Upper lobe of left lung (tissue), 6 donors: ENCODE measurements around the gene UBL7. TPM values are rescaled to one million over a fixed set of nuclear protein-coding genes. Genes with fewer than 3 reads are reported as not detected.

Experiments
- ATAC-seq, 2 donors: fragments of 200-7000 bp; cut with Tn5 transposase; one replicate each; pipeline ENCODE4 v1.9.1; 2022; ENCODE audit warnings: mild to moderate bottlenecking in 2 of 2, moderate library complexity in 2 of 2; ENCODE audit not compliant: low FRiP score in 2 of 2
- DNase-seq, 2 donors: peaks; one replicate each; pipeline ENCODE4 v3.0.0-alpha.2; 2019 to 2020
- H3K27ac ChIP-seq, 4 donors: fragments of 200-600 bp; sonication (generic); one replicate each; pipeline ENCODE4 v1.5.1; 2016 to 2019
- H3K27me3 ChIP-seq, 4 donors: fragments of 200-600 bp; sonication (generic); one replicate each; pipeline ENCODE4 v1.5.1; 2017 to 2019
- H3K36me3 ChIP-seq, 4 donors: fragments of 200-600 bp; sonication (generic); one replicate each; pipeline ENCODE4 v1.5.1; 2016 to 2019
- H3K4me1 ChIP-seq, 4 donors: fragments of 200-600 bp; sonication (generic); one replicate each; pipeline ENCODE4 v1.5.1; 2018 to 2019
- H3K4me3 ChIP-seq, 4 donors: fragments of 200-600 bp; sonication (generic); one replicate each; pipeline ENCODE4 v1.5.1; 2017 to 2019; ENCODE audit warnings: mild to moderate bottlenecking in 2 of 4, moderate library complexity in 1 of 4
- H3K9me3 ChIP-seq, 4 donors: fragments of 200-600 bp; sonication (generic); one replicate each; pipeline ENCODE4 v1.5.1; 2018 to 2019
- EP300 ChIP-seq, 4 donors: sonication (generic); formaldehyde crosslinking; IDR thresholded peaks; one replicate each; pipeline ENCODE4 v1.5.1; 2017; ENCODE audit warnings: antibody characterized with exemption in 4 of 4, control low read depth in 2 of 4
- POLR2A ChIP-seq, 4 donors: fragments of 450-650 bp; IDR thresholded peaks; one replicate each; pipeline ENCODE4 v1.5.1; 2016 to 2017; ENCODE audit warnings: antibody characterized with exemption in 4 of 4, mild to moderate bottlenecking in 2 of 4
- POLR2AphosphoS5 ChIP-seq, 2 donors: sonication (generic); formaldehyde crosslinking; IDR thresholded peaks; one replicate each; pipeline ENCODE4 v1.5.1; 2017; ENCODE audit warnings: antibody characterized with exemption in 2 of 2
- WGBS, 2 donors: methylation state at CpG; one replicate each; pipeline ENCODE4 v1.1.5; 2017 to 2018; 5-methylcytosine and 5-hydroxymethylcytosine counted together
- total RNA-seq, 6 donors: library from RNA; depleted of rRNA in 4 of 6; stranded (reverse); fragments of >200 nt in 4 of 6; gene quantifications; one replicate each; pipeline versions ENCODE4 v1.1.0 to v1.2.1, GENCODE V29; 2016 to 2021
- TF ChIP-seq, protein P1 (sequence below), 6 experiments: fragments of 450-650 bp in 4 of 6; fragments of 200-600 bp in 2 of 6; sonication (generic) in 2 of 6; IDR thresholded peaks; one replicate each; pipeline ENCODE4 v1.5.1; 2016 to 2019; ENCODE audit warnings: antibody characterized with exemption in 6 of 6
- donor health status: DM: no; HTN: no; CAD: no; lungs with moderate emphysema.
- donor health status: DM: no; HTN: yes; CAD: no; lungs with severe emphysema.

The UBL7 gene
- total RNA-seq, 6 donors from 2014 or later, result 22.0 to 53.1 (median 48.6) TPM

DNA sequence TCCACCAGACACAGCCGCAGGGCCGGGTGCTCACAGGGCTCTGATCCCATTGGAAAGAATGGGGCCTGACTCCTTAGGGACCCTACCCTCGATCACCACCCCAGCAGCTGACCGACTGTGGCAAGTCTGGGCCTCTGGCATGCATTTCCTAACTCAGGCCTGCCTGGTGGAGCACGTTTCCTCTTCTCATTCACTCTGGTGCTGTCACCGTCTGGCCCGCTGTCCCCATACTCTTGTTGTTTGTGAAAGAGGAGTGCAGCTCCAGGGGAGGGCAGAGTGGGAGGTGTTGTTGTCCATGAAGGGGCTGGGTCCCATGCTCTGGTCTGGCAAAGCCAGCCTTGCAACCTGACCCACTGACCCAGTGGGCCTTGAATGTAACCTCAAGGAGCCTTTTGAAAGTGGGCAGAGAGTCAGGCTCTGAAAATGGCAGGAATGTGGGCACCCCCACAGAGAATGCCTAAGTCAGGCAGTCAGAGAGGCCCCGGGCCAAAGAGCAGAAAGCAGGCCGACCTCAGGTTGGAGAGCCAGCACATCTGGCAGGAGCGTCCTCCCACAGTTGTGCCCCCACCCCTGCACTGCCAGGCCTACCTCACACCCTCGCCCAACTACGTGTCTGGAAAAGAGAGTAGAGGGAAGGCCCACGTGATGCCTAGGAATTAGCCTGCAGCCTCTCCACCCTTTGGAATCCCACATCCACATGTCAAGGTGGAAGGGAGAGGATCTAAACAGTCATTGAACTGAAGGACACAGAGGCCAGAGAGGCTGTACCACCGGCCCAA is 38.1 kb downstream of the UBL7 start:
- 70 to 87% methylated on average over 7 to 14 of the region's 14 CpGs for WGBS, 2 donors
- Histone ChIP-seq H3K27ac (peak overlapping the region in 1 of 4 donors; percentile 51), H3K9me3 (no peaks in the 10 kb centered on the region), H3K27me3 (no peaks in the 10 kb centered on the region), H3K4me1 (peaks cover 0 to 9% (median 7%) of the 10 kb centered on the region in 4 donors), H3K36me3 (no peaks in the 10 kb centered on the region), H3K4me3 (no peak overlapping the region)
- TF ChIP-seq POLR2AphosphoS5 (IDR thresholded peaks at IDR 0.05) (no peak), EP300 (IDR thresholded peaks at IDR 0.05) (no peak), POLR2A (IDR thresholded peaks at IDR 0.05) (no peak)
- TF ChIP-seq, protein P1, sequence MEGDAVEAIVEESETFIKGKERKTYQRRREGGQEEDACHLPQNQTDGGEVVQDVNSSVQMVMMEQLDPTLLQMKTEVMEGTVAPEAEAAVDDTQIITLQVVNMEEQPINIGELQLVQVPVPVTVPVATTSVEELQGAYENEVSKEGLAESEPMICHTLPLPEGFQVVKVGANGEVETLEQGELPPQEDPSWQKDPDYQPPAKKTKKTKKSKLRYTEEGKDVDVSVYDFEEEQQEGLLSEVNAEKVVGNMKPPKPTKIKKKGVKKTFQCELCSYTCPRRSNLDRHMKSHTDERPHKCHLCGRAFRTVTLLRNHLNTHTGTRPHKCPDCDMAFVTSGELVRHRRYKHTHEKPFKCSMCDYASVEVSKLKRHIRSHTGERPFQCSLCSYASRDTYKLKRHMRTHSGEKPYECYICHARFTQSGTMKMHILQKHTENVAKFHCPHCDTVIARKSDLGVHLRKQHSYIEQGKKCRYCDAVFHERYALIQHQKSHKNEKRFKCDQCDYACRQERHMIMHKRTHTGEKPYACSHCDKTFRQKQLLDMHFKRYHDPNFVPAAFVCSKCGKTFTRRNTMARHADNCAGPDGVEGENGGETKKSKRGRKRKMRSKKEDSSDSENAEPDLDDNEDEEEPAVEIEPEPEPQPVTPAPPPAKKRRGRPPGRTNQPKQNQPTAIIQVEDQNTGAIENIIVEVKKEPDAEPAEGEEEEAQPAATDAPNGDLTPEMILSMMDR (IDR thresholded peaks at IDR 0.05), result no peak
- DNase-seq, result peak in 1 of 2 donors; percentile 30
- peak in 1 of 2 donors; percentile 4 for ATAC-seq

DNA sequence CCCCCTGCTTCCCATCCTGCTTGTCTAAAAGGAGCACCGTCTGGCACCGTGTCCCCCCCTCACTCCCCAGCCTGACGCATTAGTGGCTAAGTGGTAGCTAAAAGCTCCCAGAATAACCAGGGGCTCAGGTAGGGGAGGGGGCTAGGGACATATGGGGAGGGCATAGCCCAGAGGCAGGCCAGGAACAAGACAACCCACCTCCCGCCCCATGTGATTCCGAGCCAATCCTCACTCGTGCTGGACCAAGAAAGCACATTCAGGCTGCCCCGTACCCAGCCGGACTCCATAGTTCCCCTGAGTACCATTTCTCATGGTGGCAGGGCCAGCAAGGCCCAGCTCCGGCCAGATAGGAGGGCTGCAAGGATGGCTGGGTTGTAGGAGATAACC is 38.7 kb downstream of the UBL7 start:
- TF ChIP-seq POLR2A (IDR thresholded peaks at IDR 0.05), result no peak
- H3K36me3 ChIP-seq, result no peaks in the 10 kb centered on the region
- H3K4me3 ChIP-seq, result no peak overlapping the region
- WGBS, 2 donors, result 79 to 83% methylated on average over 2 to 9 of the region's 9 CpGs
- peak overlapping the region in 1 of 4 donors; percentile 51 for H3K27ac ChIP-seq
- peaks cover 0 to 9% (median 7%) of the 10 kb centered on the region in 4 donors for H3K4me1 ChIP-seq
- DNase-seq, result peak in 1 of 2 donors; percentile 36
- no peaks in the 10 kb centered on the region for H3K9me3 ChIP-seq
- H3K27me3 ChIP-seq, result no peaks in the 10 kb centered on the region
- ATAC-seq, result no peak

DNA sequence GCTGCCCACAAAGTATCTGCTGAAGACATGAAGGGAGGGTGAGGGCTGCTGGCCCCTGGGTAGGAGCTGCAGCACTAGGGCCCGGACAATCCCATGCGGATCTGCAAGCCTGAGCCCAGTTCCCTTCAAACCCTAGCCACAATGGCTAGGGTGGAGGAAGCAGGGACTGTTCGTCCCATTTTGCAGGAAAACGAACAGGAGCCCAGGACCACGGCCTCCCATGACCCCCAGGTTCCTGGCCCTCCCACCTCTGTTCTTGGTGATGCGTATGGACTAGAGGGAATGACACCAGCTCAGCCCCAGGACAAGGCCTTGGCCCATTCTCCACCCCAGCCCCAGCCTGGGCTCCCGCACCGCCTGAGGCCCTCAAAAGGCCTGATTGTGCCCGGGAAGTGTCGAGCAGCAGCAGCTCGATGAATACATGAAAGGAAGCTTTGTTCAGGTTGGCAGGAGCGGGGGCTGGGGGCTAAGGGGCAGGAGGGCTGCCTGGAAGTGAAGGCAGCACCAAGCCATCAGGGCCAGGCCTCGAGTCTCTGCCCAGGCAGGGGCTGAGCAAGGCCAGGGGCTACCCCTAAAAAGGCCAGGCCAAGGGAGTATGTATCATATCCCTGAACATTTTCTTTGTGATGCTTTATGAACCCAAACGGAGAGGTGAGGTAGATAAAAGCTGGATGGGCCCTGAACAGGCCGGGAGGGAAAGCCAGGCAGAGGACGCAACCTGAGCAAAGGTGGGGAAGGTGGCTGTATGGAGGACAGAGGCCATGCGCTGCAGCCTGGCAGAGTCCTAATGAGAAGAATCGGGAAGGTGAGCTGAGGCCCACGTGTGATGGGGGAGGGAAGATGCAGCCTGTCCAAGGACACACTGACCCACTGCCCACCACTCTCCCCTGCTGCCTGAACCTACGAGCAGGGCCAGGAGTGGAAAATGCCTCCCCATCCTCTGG is 39.4 kb downstream of the UBL7 start:
- TF ChIP-seq POLR2AphosphoS5 (IDR thresholded peaks at IDR 0.05), result no peak
- no peak for TF ChIP-seq EP300 (IDR thresholded peaks at IDR 0.05)
- TF ChIP-seq, protein P1 (IDR thresholded peaks at IDR 0.05), result no peak
- no peak for TF ChIP-seq POLR2A (IDR thresholded peaks at IDR 0.05)
- DNase-seq (peak in 1 of 2 donors; percentile 48), ATAC-seq (no peak)
- peaks cover 0 to under 1% (median 0%) of the 10 kb centered on the region in 4 donors for H3K36me3 ChIP-seq
- peaks cover 0 to 9% (median 7%) of the 10 kb centered on the region in 4 donors for H3K4me1 ChIP-seq
- H3K4me3 ChIP-seq, result no peak overlapping the region
- no peaks in the 10 kb centered on the region for H3K27me3 ChIP-seq
- H3K27ac ChIP-seq, result peak overlapping the region in 2 of 4 donors; percentile 44 to 51
- no peaks in the 10 kb centered on the region for H3K9me3 ChIP-seq
- WGBS, 2 donors, result 92 to 93% methylated on average over 13 to 20 of the region's 20 CpGs

DNA sequence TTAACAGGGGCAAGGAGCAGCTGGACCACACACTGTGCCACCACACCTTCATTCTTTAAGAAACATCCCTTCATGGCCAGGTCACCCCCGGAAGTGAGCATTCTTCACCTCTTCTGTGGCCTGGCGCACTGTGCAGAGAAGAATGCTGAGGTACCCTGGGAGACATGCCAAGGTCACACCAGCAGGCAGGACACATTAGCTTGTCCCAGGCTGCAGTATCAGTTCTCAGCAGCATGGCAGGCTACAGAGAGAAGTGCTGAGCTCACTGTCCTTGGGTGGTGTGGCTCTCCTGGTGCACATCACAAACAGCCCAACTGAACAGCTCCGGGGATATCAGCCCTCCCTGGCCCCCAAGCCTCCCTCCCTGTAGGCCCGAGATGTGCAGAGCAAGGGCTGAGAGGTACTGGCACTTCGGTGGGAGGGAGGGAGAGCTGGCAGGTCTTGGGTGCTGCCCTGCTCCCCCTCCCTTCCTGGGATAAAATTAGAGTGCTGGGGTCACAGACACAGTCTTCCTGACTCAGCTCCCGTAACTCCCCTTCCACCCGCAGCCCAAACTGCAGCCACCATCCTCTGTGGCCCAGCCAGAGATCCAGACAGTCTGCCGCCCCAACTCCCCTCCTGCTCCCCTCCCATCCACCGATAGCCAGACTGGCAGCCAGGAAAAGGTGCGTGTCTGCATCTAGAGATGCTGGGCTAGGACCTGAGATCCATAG is 40.6 kb downstream of the UBL7 start:
- no peak overlapping the region for H3K4me3 ChIP-seq
- ATAC-seq, result no peak
- H3K27me3 ChIP-seq, result no peaks in the 10 kb centered on the region
- no peak overlapping the region for H3K27ac ChIP-seq
- H3K4me1 ChIP-seq, result peaks cover 0 to 9% (median 7%) of the 10 kb centered on the region in 4 donors
- WGBS, 2 donors, result 70 to 79% methylated on average over 5 to 9 of the region's 10 CpGs
- no peak for TF ChIP-seq EP300 (IDR thresholded peaks at IDR 0.05)
- TF ChIP-seq, protein P1 (IDR thresholded peaks at IDR 0.05), result no peak
- no peak for TF ChIP-seq POLR2AphosphoS5 (IDR thresholded peaks at IDR 0.05)
- no peak for TF ChIP-seq POLR2A (IDR thresholded peaks at IDR 0.05)
- DNase-seq, result no peak
- peaks cover 0 to 7% (median 0%) of the 10 kb centered on the region in 4 donors for H3K36me3 ChIP-seq
- H3K9me3 ChIP-seq, result no peaks in the 10 kb centered on the region
